KG1 (cell line): ENCODE results near the gene HARS1.
"Not testable (repeated sequence)": the region's sequence is repeated elsewhere in the genome, so short reads cannot be mapped to it uniquely, and the experiment has no call there.

Experiments
- DNase-seq: peaks from one replicate; lab custom pipeline; 2025; lab: John Stamatoyannopoulos, UW

The HARS1 gene

DNA sequence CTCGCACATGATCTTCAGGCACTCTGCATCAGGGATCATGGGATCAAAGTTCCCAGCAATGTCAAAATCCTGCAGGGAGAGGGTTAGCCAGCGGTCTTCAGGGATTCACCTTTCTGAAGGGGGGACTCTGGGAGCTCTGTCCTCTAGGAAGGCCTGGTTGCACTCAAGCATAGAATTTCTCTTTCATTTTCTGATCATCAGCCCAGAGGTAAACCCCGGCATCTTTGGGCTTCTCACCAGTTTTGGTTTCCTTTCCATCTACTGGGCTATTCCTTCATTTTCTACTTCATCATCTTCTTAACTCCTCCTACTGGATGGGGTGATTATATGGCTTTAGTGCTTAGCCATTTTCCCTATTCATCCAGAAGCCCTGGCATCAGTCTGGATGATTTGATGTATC is 13.2 kb downstream of the HARS1 start:
- no peak for DNase-seq

DNA sequence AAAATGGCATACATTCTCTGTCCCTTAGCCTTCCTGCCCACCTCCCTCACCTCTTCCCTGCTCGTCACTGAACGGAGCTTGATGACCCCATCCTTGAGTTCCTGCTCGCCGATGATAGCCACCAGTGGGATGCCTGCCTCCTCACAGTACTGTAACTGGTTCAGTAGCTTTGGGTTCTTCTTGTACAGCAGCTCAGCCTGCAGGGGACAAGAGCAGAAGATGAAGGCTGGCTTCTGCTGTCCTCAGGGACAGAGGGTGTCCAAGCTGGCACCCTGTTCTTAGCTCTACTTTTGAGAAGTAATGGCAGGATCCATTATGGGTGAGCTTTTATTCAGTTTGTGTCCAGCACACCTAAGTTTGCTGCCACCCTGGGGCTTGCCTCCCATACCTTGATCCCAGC is 16.5 kb downstream of the HARS1 start:
- DNase-seq, result no peak

- no peak for DNase-seq
These were observed 17.0 kb downstream of the HARS1 start for GRCh38 chr5:140674211-140674610.

DNA sequence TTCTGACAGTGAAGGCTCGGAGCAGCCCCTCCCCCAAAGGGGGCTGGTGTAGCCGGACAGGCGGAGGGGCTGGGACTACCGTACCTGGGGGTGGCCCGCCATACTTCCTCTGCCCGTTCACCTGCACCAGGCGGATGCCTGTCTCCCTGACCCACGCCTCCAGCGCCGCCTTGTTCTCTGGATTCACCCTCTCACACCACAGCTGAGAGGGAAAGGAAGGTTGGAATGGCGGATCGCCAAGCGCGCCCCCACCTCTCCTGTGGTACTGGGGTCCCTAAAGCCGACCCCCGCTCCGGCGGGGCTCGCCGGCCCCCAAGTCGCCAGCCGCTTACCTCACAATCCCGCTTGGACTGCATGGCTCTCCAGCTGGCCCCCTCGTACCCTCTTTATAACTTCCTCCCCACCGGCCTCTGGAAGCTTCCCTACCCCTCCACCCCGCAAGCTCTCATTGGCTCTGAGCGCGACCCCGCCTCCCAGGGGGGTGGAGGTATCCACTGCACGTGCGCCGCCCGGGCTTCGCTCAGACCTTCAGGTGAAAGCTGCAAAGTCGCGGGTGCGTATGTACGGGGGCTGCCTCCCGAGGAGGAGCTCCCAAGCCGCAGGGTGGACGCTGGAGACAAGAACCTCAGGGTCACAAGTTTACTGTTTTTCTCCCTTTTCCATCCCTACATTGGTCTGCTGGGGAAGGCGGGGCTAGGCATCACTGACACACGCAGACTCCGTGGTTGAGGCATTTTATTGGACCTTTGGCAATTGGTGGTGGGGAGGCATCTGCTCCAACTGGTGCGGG is 17.8 kb downstream of the HARS1 start, which contains the start of gene DND1:
TSS of gene DND1 (minus strand) at position 390 of the 790 bp plus-strand sequence. CDS start at position 356, 34 bp downstream.
- DNase-seq, result no peak

DNA sequence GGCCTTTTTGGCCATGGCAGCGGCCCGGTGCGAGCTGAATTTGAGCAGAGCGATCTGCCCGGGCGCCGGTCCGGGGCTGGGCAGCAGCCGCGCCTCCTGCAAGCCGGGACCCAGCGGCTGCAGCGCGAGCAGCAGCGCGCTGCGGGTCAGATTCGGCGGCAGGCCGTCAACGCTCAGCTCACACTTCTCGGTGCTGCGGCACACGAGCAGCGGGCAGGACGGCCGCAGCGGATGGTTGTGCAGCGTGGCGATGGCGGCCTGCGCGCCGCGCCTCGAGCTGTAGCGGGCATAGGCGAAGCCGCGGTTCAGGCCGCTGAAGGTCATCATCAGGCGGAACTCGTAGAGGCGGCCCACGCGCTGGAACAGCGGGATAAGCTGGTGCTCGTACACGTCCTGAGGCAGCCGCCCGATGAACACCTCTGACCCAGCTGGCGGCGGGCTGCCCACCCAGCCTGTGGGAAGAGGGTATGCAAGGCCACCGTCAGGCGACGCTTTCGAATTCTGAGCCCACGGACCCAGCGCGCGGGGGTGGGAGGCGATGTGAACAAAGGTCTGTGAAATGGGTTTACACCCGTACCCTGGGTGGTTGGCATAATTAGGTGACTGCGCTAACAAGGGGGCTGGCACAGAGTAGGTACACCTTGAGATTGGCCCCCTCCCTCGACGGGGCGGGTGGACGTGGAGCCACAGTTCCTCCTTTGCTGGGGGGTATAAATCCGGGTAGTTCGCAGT is 18.5 kb downstream of the HARS1 start:
- no peak for DNase-seq

- no peak for DNase-seq
These were observed 19.6 kb downstream of the HARS1 start for GRCh38 chr5:140671472-140672125.

GRCh38 chr5:140671035-140671434 is 20.1 kb downstream of the HARS1 start:
- not testable (repeated sequence) for DNase-seq

- peak; percentile 57 for DNase-seq
These were observed 26.6 kb downstream of the HARS1 start, which contains the start of gene WDR55 for GRCh38 chr5:140664359-140665119. WDR55 (plus strand) TSS chr5:140664904; CDS start chr5:140664913, 9 bp downstream.

DNA sequence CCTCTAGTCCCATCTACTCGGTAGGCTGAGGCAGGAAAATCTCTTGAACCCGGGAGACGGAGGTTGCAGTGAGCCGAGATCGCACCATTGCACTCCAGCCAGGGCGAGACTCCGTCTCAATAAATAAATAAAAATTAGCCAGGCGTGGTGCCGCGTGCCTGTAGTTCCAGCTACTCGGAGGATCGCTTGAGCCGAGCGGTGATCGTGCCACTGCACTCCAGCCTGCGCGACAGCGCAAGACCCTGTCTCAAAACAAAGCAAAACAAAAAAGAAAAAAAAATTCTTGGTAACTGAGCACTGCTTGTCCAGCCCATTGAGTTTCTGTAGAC is 27.2 kb downstream of the HARS1 start:
- DNase-seq, result no peak

DNA sequence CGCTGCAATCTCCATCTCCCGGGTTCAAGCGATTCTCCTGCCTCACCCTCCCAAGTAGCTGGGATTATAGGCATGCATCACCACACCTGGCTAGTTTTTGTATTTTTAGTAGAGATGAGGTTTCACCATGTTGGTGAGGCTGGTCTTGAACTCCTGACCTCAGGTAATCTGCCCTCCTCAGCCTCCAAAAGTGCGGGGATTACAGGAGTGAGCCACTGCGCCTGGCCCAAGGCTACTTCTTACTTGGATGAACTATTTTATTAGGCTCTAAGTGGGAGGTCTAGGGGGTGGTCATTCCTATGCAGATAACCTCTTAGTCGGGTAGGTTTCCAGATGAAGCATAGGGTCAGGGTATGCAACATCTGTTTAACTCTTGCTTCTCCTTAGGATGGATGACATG is 30.8 kb downstream of the HARS1 start:
- DNase-seq, result not testable (repeated sequence)

DNA sequence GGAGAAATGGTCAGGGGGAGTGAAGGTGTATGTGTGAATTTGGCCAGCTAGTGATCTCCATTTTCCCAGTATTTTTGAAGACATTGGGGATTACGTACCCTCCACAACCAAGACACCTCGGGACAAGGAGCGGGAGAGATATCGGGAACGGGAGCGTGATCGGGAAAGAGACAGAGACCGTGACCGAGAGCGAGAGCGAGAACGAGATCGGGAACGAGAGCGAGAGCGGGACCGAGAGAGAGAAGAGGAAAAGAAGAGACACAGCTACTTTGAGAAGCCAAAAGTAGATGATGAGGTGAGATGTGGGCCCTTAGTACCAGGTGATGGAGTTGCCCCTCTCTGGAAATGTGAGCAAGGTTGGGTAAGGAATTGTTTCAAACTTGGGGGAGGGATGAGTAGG is 32.3 kb downstream of the HARS1 start:
- no peak for DNase-seq

DNA sequence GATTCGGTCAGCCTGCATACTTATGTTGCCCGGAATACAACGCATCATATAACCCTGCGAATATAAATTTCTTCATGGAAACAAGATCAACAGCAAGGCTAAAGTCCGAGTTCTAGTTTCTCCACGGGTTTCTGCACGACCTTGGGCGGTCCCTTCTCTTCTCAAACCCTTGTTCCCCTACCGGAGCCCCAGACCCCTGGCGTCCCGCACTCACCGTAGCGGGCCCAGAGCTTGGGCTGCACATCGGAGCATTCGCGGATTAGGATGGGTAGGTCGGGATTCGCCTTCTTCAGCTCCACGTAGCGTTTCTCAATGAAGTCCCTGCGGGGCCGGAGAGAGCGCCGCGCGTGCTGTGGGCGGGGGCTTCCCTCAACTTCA is 44.1 kb downstream of the HARS1 start:
- DNase-seq, result no peak

GRCh38 chr5:140642718-140643117 is 48.5 kb downstream of the HARS1 start:
- DNase-seq, result no peak

- DNase-seq, result no peak
These were observed 49.5 kb downstream of the HARS1 start for GRCh38 chr5:140641716-140642115.

GRCh38 chr5:140639148-140639981 is 51.8 kb downstream of the HARS1 start, which contains the start of gene TMCO6:
TMCO6 (plus strand) TSS chr5:140639451; CDS start chr5:140639528, 77 bp downstream.
- peak; percentile 26 for DNase-seq

- not testable (repeated sequence) for DNase-seq
These were observed 52.3 kb downstream of the HARS1 start for GRCh38 chr5:140638898-140639147.

- DNase-seq, result no peak
These were observed 53.6 kb downstream of the HARS1 start for GRCh38 chr5:140637371-140638100.

- DNase-seq, result no peak
These were observed 55.6 kb downstream of the HARS1 start for GRCh38 chr5:140635291-140636257.

DNA sequence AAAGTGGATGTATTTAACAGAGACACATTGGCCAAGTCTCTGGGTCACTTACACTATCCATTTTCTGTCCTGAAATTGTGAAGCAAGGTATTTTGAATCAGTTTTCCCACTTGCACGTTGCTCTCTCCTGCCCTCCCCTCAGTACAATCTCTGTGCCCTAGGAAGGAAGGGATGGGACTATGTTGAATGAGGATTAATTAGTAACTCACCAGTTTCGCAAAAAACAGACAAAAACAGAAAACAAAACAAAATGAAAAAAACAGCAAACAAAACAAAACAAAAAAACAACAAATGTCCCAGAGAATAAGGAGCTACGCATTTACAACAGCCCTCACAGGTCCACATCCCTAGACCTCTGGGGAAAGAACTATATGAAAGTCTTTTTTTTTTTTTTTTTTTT is 57.1 kb downstream of the HARS1 start:
- DNase-seq, result no peak
